Cardiac septum (tissue), 1 donor: ENCODE measurements around the gene CNTNAP1. TPM values are rescaled to one million over a fixed set of nuclear protein-coding genes. Genes with fewer than 3 reads are reported as not detected.
"Not testable (repeated sequence)": the region's sequence is repeated elsewhere in the genome, so short reads cannot be mapped to it uniquely, and the experiment has no call there.

Experiments
- DNase-seq: peaks from one replicate; pipeline ENCODE4 v3.0.0-alpha.2; 2020; ENCODE audit warnings: low spot score
- intact Hi-C: fragments of 100-400 bp; cut with DNase I; formaldehyde crosslinking; loops from one replicate; pipeline ENCODE4 v1.14.0; 2022
- microRNA-seq: library from miRNA; unstranded; fragments of <30 nt; microRNA quantifications from one replicate; pipeline ENCODE4 v1.2.0, GENCODE V29; 2020
- total RNA-seq: library from RNA; stranded (reverse); fragmentation: NEBNext Ultra II Directional; extraction: Animal tissue kit (Norgen Biotek cat#: 25700); gene quantifications from one replicate; pipeline ENCODE4 v1.2.1, GENCODE V29; 2021
- donor health status: DM: no; HTN: no; CAD: no.

CNTNAP1 gene
- total RNA-seq, 1 donor from 2014 or later, result 7.0 TPM

DNA sequence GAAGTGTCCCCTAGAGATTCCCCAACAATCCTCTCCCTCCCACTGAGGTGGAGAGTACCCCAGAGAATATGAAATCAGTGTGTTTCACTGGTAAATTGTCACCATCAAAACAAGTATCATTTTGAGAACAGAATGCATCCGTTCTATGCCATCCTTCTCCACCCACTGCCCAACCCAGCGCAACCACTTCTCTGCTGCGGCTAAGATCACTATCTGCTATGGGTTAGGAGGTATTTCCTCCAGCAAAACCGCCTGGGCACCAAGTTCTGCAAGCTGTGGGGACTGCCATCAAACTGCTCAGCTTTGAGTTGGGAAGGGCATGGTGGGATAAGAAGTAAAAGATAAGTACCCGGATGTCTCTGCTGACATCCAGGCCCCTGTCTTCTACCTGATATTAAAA is 24.4 kb downstream of the CNTNAP1 start:
- intact Hi-C loops, result no loop called here
- no peak for DNase-seq

GRCh38 chr17:42708588-42708987 is 26.3 kb downstream of the CNTNAP1 start:
- intact Hi-C loops, result no loop called here

DNA sequence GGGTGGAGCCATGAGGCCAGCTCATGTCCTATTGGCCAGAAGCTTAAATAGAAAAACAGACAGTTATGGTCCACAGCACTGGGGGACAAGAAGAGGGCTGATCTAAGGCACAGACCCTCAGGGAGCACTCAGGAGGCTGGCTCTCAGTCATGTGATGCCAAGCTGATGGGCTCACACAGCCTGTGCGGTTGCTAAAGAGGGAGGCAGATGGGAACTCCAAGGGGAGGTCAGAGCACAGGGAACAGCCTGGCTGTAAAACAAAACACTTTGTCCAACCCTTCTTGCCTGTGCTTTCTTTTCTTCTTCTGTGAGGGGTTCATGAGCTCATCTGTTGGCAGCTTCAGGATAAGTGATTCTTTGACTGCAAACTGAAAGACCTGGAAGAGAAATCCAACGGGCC is 27.2 kb downstream of the CNTNAP1 start:
- no peak for DNase-seq
- intact Hi-C loops, result no loop called here

More at GRCh38 chr17:42708588-42708987, 26.3 kb downstream of the CNTNAP1 start:
- DNase-seq, result no peak

GRCh38 chr17:42720996-42721583 is 38.8 kb downstream of the CNTNAP1 start:
- intact Hi-C loops, result loop anchor here (1.0 to 10.0 kb wide), 3 partner anchors 42 to 214 kb away; partner anchors contain the start of gene BECN1
- no peak for DNase-seq

GRCh38 chr17:42723636-42724035 is 41.3 kb downstream of the CNTNAP1 start:
- intact Hi-C loops, result loop anchor here (5.0 to 10.0 kb wide), 2 partner anchors 99 to 211 kb away; partner anchors contain the start of gene BECN1

DNA sequence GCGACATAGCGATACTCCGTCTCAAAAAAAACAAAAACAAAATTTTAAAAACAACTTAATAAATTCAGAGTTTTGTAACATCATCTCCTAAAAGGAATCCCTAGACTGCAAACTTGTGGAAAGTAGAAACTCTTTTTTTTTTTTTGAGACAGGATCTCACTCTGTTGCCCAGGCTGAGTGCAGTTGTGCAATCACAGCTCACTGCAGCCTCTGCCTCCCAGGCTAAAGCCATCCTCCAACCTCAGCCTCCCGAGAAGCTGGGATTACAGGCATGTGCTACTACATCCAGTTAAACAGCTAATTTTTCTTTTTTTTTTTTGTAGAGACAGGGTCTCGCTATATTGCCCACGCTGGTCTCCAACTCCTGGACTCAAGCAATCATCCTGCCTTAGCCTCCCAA is 42.8 kb downstream of the CNTNAP1 start:
- DNase-seq, result no peak
- intact Hi-C loops, result loop anchor here (10.0 kb wide), 1 partner anchor 210 kb away; no protein-coding TSS in a partner anchor

More at GRCh38 chr17:42723636-42724035, 41.3 kb downstream of the CNTNAP1 start:
- no peak for DNase-seq

- intact Hi-C loops, result no loop called here
- no peak for DNase-seq
Observed at GRCh38 chr17:42740699-42741098, 58.4 kb downstream of the CNTNAP1 start.

GRCh38 chr17:42742916-42743315 is 60.6 kb downstream of the CNTNAP1 start:
- intact Hi-C loops, DNase-seq: not testable (repeated sequence)

DNA sequence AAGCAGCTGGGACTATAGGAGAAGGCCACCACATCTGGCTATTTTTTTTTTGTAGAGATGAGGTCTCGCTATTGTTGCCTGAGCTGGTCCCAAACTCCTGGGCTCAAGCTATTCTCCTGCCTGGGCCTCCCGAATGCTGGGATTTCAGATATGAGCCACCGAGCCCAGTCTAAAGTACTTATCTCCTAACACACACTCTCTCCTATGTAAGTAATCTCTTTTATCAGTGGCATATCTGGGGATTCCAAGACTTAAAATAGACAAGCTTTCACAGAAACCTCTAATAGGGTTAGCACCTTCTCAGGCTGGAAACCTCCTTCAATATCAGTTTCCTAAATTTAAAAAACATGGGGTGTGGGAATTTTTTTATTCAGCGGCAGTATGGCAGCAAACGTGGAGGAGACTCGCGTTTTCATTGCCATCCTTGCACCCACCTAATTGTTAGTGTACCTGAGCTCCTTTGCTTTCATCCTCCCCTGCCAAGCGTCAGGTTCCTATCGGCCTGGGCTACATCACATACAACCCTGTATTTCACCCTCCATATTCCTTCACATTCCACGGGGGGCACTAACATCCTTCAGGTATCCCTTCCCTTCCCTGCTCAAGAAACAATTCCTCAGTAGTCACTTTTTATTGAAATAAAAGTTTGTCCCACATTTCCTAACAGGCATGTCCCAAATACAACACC is 61.4 kb downstream of the CNTNAP1 start:
- intact Hi-C loops, result loop anchor here (2.0 kb wide), 1 partner anchor 19 kb away; no protein-coding TSS in a partner anchor
- DNase-seq, result no peak

DNA sequence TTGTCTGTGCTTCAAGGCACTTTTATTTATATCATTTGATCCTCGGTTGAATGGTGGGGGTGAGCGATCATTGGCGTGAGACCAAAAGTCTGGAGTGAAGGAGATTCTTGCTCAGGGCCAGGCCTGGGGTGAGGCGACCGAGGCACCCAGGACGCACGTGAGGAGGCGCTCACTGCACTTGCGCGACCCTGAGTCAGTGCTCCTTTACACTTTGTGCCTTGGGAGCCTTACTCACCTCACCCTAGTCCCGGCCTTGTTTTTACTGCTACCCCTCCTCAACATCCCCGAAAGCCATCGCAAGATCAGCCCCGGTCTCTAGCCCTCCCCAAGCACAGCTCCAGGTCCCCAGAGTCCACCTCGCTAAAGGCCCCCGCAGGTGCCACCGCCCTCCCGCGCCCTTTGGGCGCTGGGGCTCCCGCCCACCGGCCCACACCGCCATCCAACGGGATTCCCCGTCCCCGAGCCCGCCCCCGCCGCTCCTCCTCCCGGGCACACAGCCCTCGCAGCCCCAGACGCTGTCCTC is 62.0 kb downstream of the CNTNAP1 start:
- peak; percentile 89 for DNase-seq
- intact Hi-C loops, result loop anchor here (2.0 kb wide), 1 partner anchor 18 kb away; no protein-coding TSS in a partner anchor

GRCh38 chr17:42744806-42745617 is 62.7 kb downstream of the CNTNAP1 start, which contains the start of gene EZH1:
EZH1 (minus strand) TSS chr17:42745040; CDS start chr17:42728941, 16,099 bp downstream.
- DNase-seq, result peak; percentile 95
- intact Hi-C loops, result loop anchor here (2.0 to 5.0 kb wide), 2 partner anchors 18 to 63 kb away; partner anchors contain the start of genes CCR10 and CNTNAP1

- intact Hi-C loops, result loop anchor here (5.0 kb wide), 1 partner anchor 66 kb away; the partner anchor contains the start of genes CCR10 and CNTNAP1
- DNase-seq, result no peak
Observed at GRCh38 chr17:42748202-42748907, 66.0 kb downstream of the CNTNAP1 start.

- intact Hi-C loops, result loop anchor here (5.0 kb wide), 1 partner anchor 67 kb away; the partner anchor contains the start of genes CCR10 and CNTNAP1
- DNase-seq, result peak; percentile 63
Observed at GRCh38 chr17:42748908-42749798, 66.8 kb downstream of the CNTNAP1 start.

Small RNA genes lying within 50 kb of the gene (microRNA-seq; reads per million reads assigned to microRNA genes)
- gene MIR6780A, result not detected

Other genes with a start within 250 kb of the CNTNAP1 start
- 40.3 TPM for gene ATP6V0A1, start 223.7 kb upstream of the CNTNAP1 start, total RNA-seq
- gene NAGLU, start 146.3 kb upstream of the CNTNAP1 start, total RNA-seq, result 12.1 TPM
- 0.83 TPM for gene HSD17B1, start 129.6 kb upstream of the CNTNAP1 start, total RNA-seq
- 33.4 TPM for gene COASY, start 120.4 kb upstream of the CNTNAP1 start, total RNA-seq
- gene MLX, start 115.4 kb upstream of the CNTNAP1 start, total RNA-seq, result 43.1 TPM
- 1.8 TPM for gene PSMC3IP, start 104.8 kb upstream of the CNTNAP1 start, total RNA-seq
- 21.3 TPM for gene RETREG3, start 73.2 kb upstream of the CNTNAP1 start, total RNA-seq
- 45.6 TPM for gene TUBG1, start 72.8 kb upstream of the CNTNAP1 start, total RNA-seq
- 21.9 TPM for gene TUBG2, start 23.2 kb upstream of the CNTNAP1 start, total RNA-seq
- 20.2 TPM for gene PLEKHH3, start 5.5 kb upstream of the CNTNAP1 start, total RNA-seq
- gene CCR10, start 688 bp upstream of the CNTNAP1 start, total RNA-seq, result 1.2 TPM
- 45.4 TPM for gene EZH1, start 62.5 kb downstream of the CNTNAP1 start, total RNA-seq
- gene RAMP2, start 78.7 kb downstream of the CNTNAP1 start, total RNA-seq, result 45.8 TPM
- 32.3 TPM for gene VPS25, start 90.9 kb downstream of the CNTNAP1 start, total RNA-seq
- gene WNK4, start 98.1 kb downstream of the CNTNAP1 start, total RNA-seq, result not detected
- 61.4 TPM for gene COA3, start 116.2 kb downstream of the CNTNAP1 start, total RNA-seq
- gene CNTD1, start 116.3 kb downstream of the CNTNAP1 start, total RNA-seq, result not detected
- gene BECN1, start 141.8 kb downstream of the CNTNAP1 start, total RNA-seq, result 84.3 TPM
- 66.9 TPM for gene PSME3, start 150.9 kb downstream of the CNTNAP1 start, total RNA-seq
- gene AOC2, start 162.0 kb downstream of the CNTNAP1 start, total RNA-seq, result 0.89 TPM
- gene AOC3, start 168.7 kb downstream of the CNTNAP1 start, total RNA-seq, result 12.9 TPM
- gene G6PC1, start 218.3 kb downstream of the CNTNAP1 start, total RNA-seq, result not detected